ACC112 (cell line): ENCODE results near the gene MACROH2A1.

Experiments
- H2AFZ ChIP-seq: fragments of 200-600 bp; sonication (generic); one replicate; pipeline ENCODE4 v1.6.0; 2017; ENCODE audit warnings: antibody characterized with exemption, low read length; ENCODE audit not compliant: unreplicated experiment
- H3K27ac ChIP-seq: fragments of 200-600 bp; sonication (generic); 2 replicates; pipeline ENCODE4 v1.5.1; 2014; ENCODE audit warnings: low read depth, mild to moderate bottlenecking, antibody characterized with exemption, low read length, moderate library complexity
- H3K27me3 ChIP-seq: fragments of 200-600 bp; sonication (generic); 2 replicates; pipeline ENCODE4 v1.6.1; 2014; ENCODE audit warnings: mild to moderate bottlenecking, antibody characterized with exemption, low read length, moderate library complexity, mixed read lengths; ENCODE audit not compliant: insufficient read depth
- H3K36me3 ChIP-seq: fragments of 200-600 bp; sonication (generic); 2 replicates; pipeline ENCODE4 v1.6.1; 2016; ENCODE audit warnings: mild to moderate bottlenecking, antibody characterized with exemption, low read length, moderate library complexity, mixed read lengths; ENCODE audit not compliant: insufficient read depth
- H3K4me1 ChIP-seq: fragments of 200-600 bp; sonication (generic); one replicate; pipeline ENCODE4 v1.6.1; 2016; ENCODE audit warnings: low read length, mixed read lengths; ENCODE audit not compliant: insufficient read depth, unreplicated experiment, control insufficient read depth
- H3K4me3 ChIP-seq: fragments of 200-600 bp; sonication (generic); 2 replicates; pipeline ENCODE4 v1.5.1; 2014; ENCODE audit warnings: mild to moderate bottlenecking, low read depth, low read length
- H3K79me2 ChIP-seq: fragments of 200-600 bp; sonication (generic); one replicate; pipeline ENCODE4 v1.6.0; 2016; ENCODE audit warnings: low read length; ENCODE audit not compliant: control insufficient read depth, unreplicated experiment, insufficient read depth

The MACROH2A1 gene

GRCh38 chr5:135304352-135305221, 94.4 kb downstream of the MACROH2A1 start:
- Histone ChIP-seq H3K4me3 (no peak overlapping the region), H3K27me3 (no peaks in the 10 kb centered on the region), H3K4me1 (peaks cover 15% of the 10 kb centered on the region), H3K36me3 (no peaks in the 10 kb centered on the region), H3K79me2 (no peaks in the 10 kb centered on the region), H2AFZ (no peak overlapping the region), H3K27ac (no peak overlapping the region)

GRCh38 chr5:135303582-135304173, 95.4 kb downstream of the MACROH2A1 start:
- Histone ChIP-seq H3K79me2 (no peaks in the 10 kb centered on the region), H3K27ac (no peak overlapping the region), H3K4me3 (no peak overlapping the region), H3K4me1 (peaks cover 6% of the 10 kb centered on the region), H3K36me3 (no peaks in the 10 kb centered on the region), H2AFZ (no peak overlapping the region), H3K27me3 (no peaks in the 10 kb centered on the region)

- Histone ChIP-seq H2AFZ (no peak overlapping the region), H3K36me3 (no peaks in the 10 kb centered on the region), H3K79me2 (no peaks in the 10 kb centered on the region), H3K27me3 (no peaks in the 10 kb centered on the region), H3K4me1 (no peaks in the 10 kb centered on the region), H3K27ac (no peak overlapping the region), H3K4me3 (no peak overlapping the region)
These were observed 101.9 kb downstream of the MACROH2A1 start for GRCh38 chr5:135296900-135297816.

- Histone ChIP-seq H3K27me3 (no peaks in the 10 kb centered on the region), H3K4me1 (no peaks in the 10 kb centered on the region), H3K36me3 (no peaks in the 10 kb centered on the region), H3K4me3 (no peak overlapping the region), H3K27ac (no peak overlapping the region), H3K79me2 (no peaks in the 10 kb centered on the region), H2AFZ (no peak overlapping the region)
These were observed 103.2 kb downstream of the MACROH2A1 start for GRCh38 chr5:135295852-135296251.

GRCh38 chr5:135294793-135295192, 104.2 kb downstream of the MACROH2A1 start:
- Histone ChIP-seq H3K79me2 (no peaks in the 10 kb centered on the region), H3K27ac (no peak overlapping the region), H3K27me3 (no peaks in the 10 kb centered on the region), H2AFZ (no peak overlapping the region), H3K4me1 (no peaks in the 10 kb centered on the region), H3K4me3 (no peak overlapping the region), H3K36me3 (no peaks in the 10 kb centered on the region)

- no peak overlapping the region for H3K27ac ChIP-seq
- no peak overlapping the region for H2AFZ ChIP-seq
- H3K4me3 ChIP-seq: no peak overlapping the region
- H3K36me3 ChIP-seq: no peaks in the 10 kb centered on the region
- H3K4me1 ChIP-seq: no peaks in the 10 kb centered on the region
- no peaks in the 10 kb centered on the region; the same call in 1 of the 2 replicates for H3K27me3 ChIP-seq
- H3K79me2 ChIP-seq: no peaks in the 10 kb centered on the region
These were observed 109.4 kb downstream of the MACROH2A1 start for GRCh38 chr5:135289651-135290050.

GRCh38 chr5:135287551-135287950, 111.5 kb downstream of the MACROH2A1 start:
- Histone ChIP-seq H3K36me3 (no peaks in the 10 kb centered on the region), H2AFZ (no peak overlapping the region), H3K27ac (no peak overlapping the region), H3K79me2 (no peaks in the 10 kb centered on the region), H3K27me3 (no peaks in the 10 kb centered on the region; the same call in 1 of the 2 replicates), H3K4me3 (no peak overlapping the region), H3K4me1 (no peaks in the 10 kb centered on the region)
